OCI-LY7 (cell line): Measurements from ENCODE around the gene ZBTB7A. TPM values are rescaled to one million over a fixed set of nuclear protein-coding genes. Genes with fewer than 3 reads are reported as not detected.

Experiments
- BruUV-seq: library from RNA; stranded (reverse); fragments of 400-500 nt; replicated peaks from 2 replicates; lab custom pipeline; 2021; lab: Mats Ljungman, UMichigan
- CTCF ChIA-PET: fragments of 300-600 bp; sonication (Branson Sonifier 250); formaldehyde crosslinking; loops from one replicate; lab custom pipeline; 2022; ENCODE audit warnings: antibody characterized with exemption; ENCODE audit not compliant: unreplicated experiment; lab: Charles Lee
- POLR2A ChIA-PET: fragments of 300-600 bp; sonication (Branson Sonifier 250); formaldehyde crosslinking; loops from one replicate; lab custom pipeline; 2022; ENCODE audit warnings: antibody characterized with exemption; lab: Charles Lee
- DNase-seq: peaks from one replicate; pipeline ENCODE4 v3.0.0-alpha.2; 2015; ENCODE audit warnings: low spot score
- H2AFZ ChIP-seq: fragments of 200-600 bp; sonication (generic), shearing (Covaris generic); 2 replicates; pipeline ENCODE4 v1.6.1; 2014; ENCODE audit warnings: mild to moderate bottlenecking, antibody characterized with exemption, low read length, moderate library complexity
- H3K27ac ChIP-seq: fragments of 200-600 bp; sonication (generic); 2 replicates; pipeline ENCODE4 v1.5.1; 2014; ENCODE audit warnings: mixed run types, low read depth, mild to moderate bottlenecking, moderate library complexity, low read length, inconsistent platforms; ENCODE audit not compliant: poor library complexity, severe bottlenecking
- H3K36me3 ChIP-seq: fragments of 200-600 bp; sonication (generic); 2 replicates; pipeline ENCODE4 v1.6.1; 2014; ENCODE audit warnings: mild to moderate bottlenecking, antibody characterized with exemption, low read length, moderate library complexity, mixed read lengths; ENCODE audit not compliant: insufficient read depth
- H3K4me1 ChIP-seq: fragments of 200-600 bp; sonication (generic); 2 replicates; pipeline ENCODE4 v1.5.1; 2014; ENCODE audit warnings: mild to moderate bottlenecking, low read length; ENCODE audit not compliant: insufficient read depth, poor library complexity, severe bottlenecking
- H3K4me2 ChIP-seq: fragments of 200-600 bp; sonication (generic); 2 replicates; pipeline ENCODE4 v1.6.1; 2014; ENCODE audit warnings: mild to moderate bottlenecking, low read length
- H3K4me3 ChIP-seq: fragments of 200-600 bp; sonication (generic); 2 replicates; pipeline ENCODE4 v1.5.1; 2014; ENCODE audit warnings: mild to moderate bottlenecking, low read depth, low read length; ENCODE audit not compliant: poor library complexity, severe bottlenecking
- H3K79me2 ChIP-seq: fragments of 200-600 bp; sonication (generic); 2 replicates; pipeline ENCODE4 v1.6.1; 2016; ENCODE audit warnings: low read depth, mild to moderate bottlenecking, low read length, moderate library complexity, mixed read lengths; ENCODE audit not compliant: insufficient read depth
- H3K9me2 ChIP-seq: fragments of 200-600 bp; sonication (generic); 2 replicates; pipeline ENCODE4 v1.6.1; 2016; ENCODE audit warnings: mild to moderate bottlenecking, low read length, mixed read lengths; ENCODE audit not compliant: insufficient read depth
- H3K9me3 ChIP-seq: fragments of 200-600 bp; sonication (generic); 2 replicates; pipeline ENCODE4 v1.6.1; 2014; ENCODE audit warnings: mild to moderate bottlenecking, mixed run types, low read length, mixed read lengths
- H4K20me1 ChIP-seq: fragments of 200-600 bp; sonication (generic); 2 replicates; pipeline ENCODE4 v1.6.1; 2014; ENCODE audit warnings: mild to moderate bottlenecking, antibody characterized with exemption, low read length, moderate library complexity, mixed read lengths; ENCODE audit not compliant: insufficient read depth
- CTCF ChIP-seq: fragments of 200-600 bp; sonication (generic); conservative IDR thresholded peaks from 2 replicates; pipeline ENCODE4 v1.5.1; 2014; ENCODE audit warnings: mild to moderate bottlenecking, antibody characterized with exemption, low read length, moderate library complexity, mixed read lengths
- EZH2phosphoT487 ChIP-seq: fragments of 200-600 bp; sonication (generic); IDR thresholded peaks from 2 replicates; pipeline ENCODE4 v1.6.1; 2018; ENCODE audit warnings: low read depth, borderline replicate concordance, mild to moderate bottlenecking, mixed run types, antibody characterized with exemption, low read length, moderate library complexity, mixed read lengths
- intact Hi-C: fragments of 100-400 bp; cut with micrococcal nuclease; formaldehyde crosslinking; loops from one replicate; pipeline ENCODE4 v1.10.0; 2022; ENCODE audit not compliant: unreplicated experiment
- total RNA-seq, 2 experiments: library from RNA; depleted of rRNA in 1 of 2; stranded (reverse); fragments of >200 nt in 1 of 2; shearing (Covaris generic) in 1 of 2; gene quantifications; 2 replicates each; pipeline ENCODE4 v1.2.3, GENCODE V29; 2014 to 2022

ZBTB7A gene
- total RNA-seq, 2 experiments from 2014 or later = 17.2 to 29.3 TPM

- intact Hi-C loops = loop anchor here (5.0 kb wide), 1 partner anchor 120 kb away; the partner anchor contains the start of genes ANKRD24 and SIRT6
Observed at GRCh38 chr19:4061683-4062418, 4.8 kb downstream of the ZBTB7A start.

GRCh38 chr19:4061178-4061682 is 5.5 kb downstream of the ZBTB7A start:
- H3K79me2 ChIP-seq = peaks cover 87% of the 10 kb centered on the region
- no TSS peak for BruUV-seq
- H3K4me1 ChIP-seq = peaks cover 46% of the 10 kb centered on the region
- no peak overlapping the region for H2AFZ ChIP-seq
- peak overlapping the region; percentile 73 for H3K4me2 ChIP-seq
- H3K27ac ChIP-seq = peak overlapping the region; percentile 37
- DNase-seq = peak; percentile 46
- intact Hi-C loops = loop anchor here (5.0 kb wide), 1 partner anchor 121 kb away; the partner anchor contains the start of genes ANKRD24 and SIRT6
- no peaks in the 10 kb centered on the region for H3K9me2 ChIP-seq
- H3K36me3 ChIP-seq = peaks cover 63% of the 10 kb centered on the region
- POLR2A ChIA-PET = interaction anchor here (0.6 kb wide), 1 partner anchor 719 kb away, joined by 3 read pairs; no protein-coding TSS in a partner anchor
- H4K20me1 ChIP-seq = peaks cover 34% of the 10 kb centered on the region
- peak overlapping the region; percentile 98 for H3K4me3 ChIP-seq
- H3K9me3 ChIP-seq = no peaks in the 10 kb centered on the region
- CTCF ChIA-PET = no interaction called here
- no peak for TF ChIP-seq EZH2phosphoT487
- no peak for TF ChIP-seq CTCF

More at GRCh38 chr19:4061683-4062418, 4.8 kb downstream of the ZBTB7A start:
- Histone ChIP-seq H3K4me3 (peak overlapping the region; percentile 98), H3K4me1 (peaks cover 46% of the 10 kb centered on the region), H3K36me3 (peaks cover 62% of the 10 kb centered on the region), H2AFZ (no peak overlapping the region), H3K79me2 (peaks cover 82% of the 10 kb centered on the region), H3K27ac (peak overlapping the region; percentile 37), H3K9me2 (no peaks in the 10 kb centered on the region), H3K9me3 (no peaks in the 10 kb centered on the region), H4K20me1 (peaks cover 34% of the 10 kb centered on the region), H3K4me2 (peak overlapping the region; percentile 73)
- BruUV-seq = no TSS peak
- DNase-seq = peak; percentile 20
- TF ChIP-seq CTCF (no peak), EZH2phosphoT487 (no peak)
- ChIA-PET POLR2A (interaction anchor here (0.6 kb wide), 1 partner anchor 719 kb away, joined by 3 read pairs; no protein-coding TSS in a partner anchor), CTCF (no interaction called here)
